Osteocyte (in vitro differentiated cells): ENCODE data around the gene FUCA1. TPM values are rescaled to one million over a fixed set of nuclear protein-coding genes. Genes with fewer than 3 reads are reported as not detected.

Experiments used
- DNase-seq: peaks from one replicate; pipeline ENCODE4 v3.0.0; 2021; ENCODE audit warnings: mixed read lengths; ENCODE audit not compliant: unreplicated experiment; ENCODE audit errors: extremely low spot score
- H3K27ac Mint-ChIP-seq: one replicate; pipeline ENCODE4 v1.8.0; 2021; ENCODE audit warnings: mild to moderate bottlenecking, mixed read lengths; ENCODE audit not compliant: unreplicated experiment
- H3K27me3 Mint-ChIP-seq: one replicate; pipeline ENCODE4 v1.8.0; 2021; ENCODE audit warnings: mixed read lengths; ENCODE audit not compliant: unreplicated experiment
- H3K36me3 Mint-ChIP-seq: one replicate; pipeline ENCODE4 v1.8.0; 2021; ENCODE audit warnings: mixed read lengths; ENCODE audit not compliant: unreplicated experiment
- H3K4me1 Mint-ChIP-seq: one replicate; pipeline ENCODE4 v1.8.0; 2021; ENCODE audit warnings: mixed read lengths; ENCODE audit not compliant: unreplicated experiment
- H3K4me3 Mint-ChIP-seq: one replicate; pipeline ENCODE4 v1.8.0; 2021; ENCODE audit warnings: mild to moderate bottlenecking, moderate library complexity, mixed read lengths; ENCODE audit not compliant: unreplicated experiment
- H3K9me3 Mint-ChIP-seq: one replicate; pipeline ENCODE4 v1.8.0; 2021; ENCODE audit warnings: mixed read lengths; ENCODE audit not compliant: unreplicated experiment
- total RNA-seq: library from RNA; stranded (reverse); gene quantifications from 2 replicates; pipeline ENCODE4 v1.2.1, GENCODE V29; 2021
- TF ChIP-seq, protein P1 (sequence below): fragments of 200-600 bp; sonication (generic); IDR thresholded peaks from 2 replicates; pipeline ENCODE4 v1.5.0; 2021; ENCODE audit warnings: antibody characterized with exemption, mild to moderate bottlenecking, moderate library complexity

Gene FUCA1
- total RNA-seq, 1 donor from 2014 or later = 16.4 TPM

DNA sequence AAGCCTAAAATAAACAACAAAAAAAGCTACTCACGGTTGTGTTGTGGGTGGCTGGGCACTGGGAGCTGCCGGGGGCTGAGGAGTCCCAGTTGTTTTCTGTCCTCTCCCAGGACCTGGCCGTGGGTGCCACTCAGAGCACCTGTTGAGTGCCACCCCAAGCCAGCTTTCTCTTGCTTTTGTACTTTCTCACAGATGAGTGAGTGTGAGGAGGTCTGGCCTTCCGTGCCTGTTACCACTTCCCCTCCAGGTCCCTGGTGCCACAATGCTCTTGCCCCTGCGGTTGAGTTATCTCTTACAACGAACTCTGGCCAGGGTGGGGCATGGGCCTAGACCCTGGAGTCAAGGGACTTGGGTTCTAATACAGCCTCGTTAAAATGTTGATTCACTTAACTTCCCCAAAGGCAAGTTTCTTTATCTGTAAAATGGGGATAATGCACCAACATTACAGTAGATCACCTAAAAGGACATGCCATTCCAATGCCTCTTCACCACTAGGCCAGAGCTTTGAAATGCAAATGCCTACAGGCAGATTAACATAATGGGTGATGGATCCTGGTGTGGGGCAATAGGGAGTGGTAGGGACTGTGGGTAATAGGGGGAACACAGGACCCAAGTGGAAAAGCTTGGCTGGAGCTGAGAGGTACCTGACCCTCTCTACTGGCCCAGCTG lies 45.3 kb upstream of the FUCA1 start, which contains the start of gene CNR2:
Gene CNR2, minus strand, starts transcription at position 151 of the 669 bp plus-strand sequence. CDS start 37,745 bp downstream, outside the sequence.
- Mint-ChIP-seq H3K9me3 (no peaks in the 10 kb centered on the region), H3K27me3 (peaks cover 21% of the 10 kb centered on the region), H3K36me3 (no peaks in the 10 kb centered on the region), H3K4me3 (no peak within 1 kb of the TSS), H3K27ac (no peak within 1 kb of the TSS), H3K4me1 (no peaks in the 10 kb centered on the region)
- DNase-seq = no peak
- TF ChIP-seq, protein P1, sequence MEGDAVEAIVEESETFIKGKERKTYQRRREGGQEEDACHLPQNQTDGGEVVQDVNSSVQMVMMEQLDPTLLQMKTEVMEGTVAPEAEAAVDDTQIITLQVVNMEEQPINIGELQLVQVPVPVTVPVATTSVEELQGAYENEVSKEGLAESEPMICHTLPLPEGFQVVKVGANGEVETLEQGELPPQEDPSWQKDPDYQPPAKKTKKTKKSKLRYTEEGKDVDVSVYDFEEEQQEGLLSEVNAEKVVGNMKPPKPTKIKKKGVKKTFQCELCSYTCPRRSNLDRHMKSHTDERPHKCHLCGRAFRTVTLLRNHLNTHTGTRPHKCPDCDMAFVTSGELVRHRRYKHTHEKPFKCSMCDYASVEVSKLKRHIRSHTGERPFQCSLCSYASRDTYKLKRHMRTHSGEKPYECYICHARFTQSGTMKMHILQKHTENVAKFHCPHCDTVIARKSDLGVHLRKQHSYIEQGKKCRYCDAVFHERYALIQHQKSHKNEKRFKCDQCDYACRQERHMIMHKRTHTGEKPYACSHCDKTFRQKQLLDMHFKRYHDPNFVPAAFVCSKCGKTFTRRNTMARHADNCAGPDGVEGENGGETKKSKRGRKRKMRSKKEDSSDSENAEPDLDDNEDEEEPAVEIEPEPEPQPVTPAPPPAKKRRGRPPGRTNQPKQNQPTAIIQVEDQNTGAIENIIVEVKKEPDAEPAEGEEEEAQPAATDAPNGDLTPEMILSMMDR = no peak

DNA sequence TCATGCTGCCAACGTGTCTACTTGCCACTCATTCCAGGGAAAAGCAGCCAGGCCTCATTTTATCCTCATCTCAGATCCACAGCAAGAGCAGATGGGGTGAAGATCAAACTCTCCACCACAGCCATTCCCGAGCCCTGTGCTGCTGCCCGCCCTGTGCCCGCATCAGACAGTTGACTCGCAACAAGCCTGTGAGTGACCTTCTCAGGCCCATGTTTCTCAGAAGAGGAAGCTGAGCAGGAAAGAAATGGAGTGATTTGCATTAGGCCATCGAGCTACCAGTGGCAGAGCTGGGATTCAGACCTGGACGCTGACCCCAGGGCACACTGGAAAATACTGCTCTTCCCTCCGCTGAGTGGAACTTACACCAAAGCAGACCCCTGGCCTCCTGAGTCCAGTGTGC lies 43.8 kb upstream of the FUCA1 start:
- no peak overlapping the region for H3K4me3 Mint-ChIP-seq
- H3K27ac Mint-ChIP-seq = no peak overlapping the region
- no peaks in the 10 kb centered on the region for H3K4me1 Mint-ChIP-seq
- H3K27me3 Mint-ChIP-seq = peaks cover 22% of the 10 kb centered on the region
- DNase-seq = no peak
- H3K9me3 Mint-ChIP-seq = no peaks in the 10 kb centered on the region
- H3K36me3 Mint-ChIP-seq = no peaks in the 10 kb centered on the region
- TF ChIP-seq, protein P1 = no peak

GRCh38 chr1:23910553-23911246 lies 42.6 kb upstream of the FUCA1 start:
- H3K27me3 Mint-ChIP-seq = peaks cover 33% of the 10 kb centered on the region
- H3K4me3 Mint-ChIP-seq = no peak overlapping the region
- TF ChIP-seq, protein P1 = no peak
- DNase-seq = no peak
- H3K9me3 Mint-ChIP-seq = no peaks in the 10 kb centered on the region
- no peak overlapping the region for H3K27ac Mint-ChIP-seq
- no peaks in the 10 kb centered on the region for H3K36me3 Mint-ChIP-seq
- H3K4me1 Mint-ChIP-seq = no peaks in the 10 kb centered on the region

GRCh38 chr1:23910144-23910543 lies 42.1 kb upstream of the FUCA1 start:
- no peaks in the 10 kb centered on the region for H3K9me3 Mint-ChIP-seq
- H3K27ac Mint-ChIP-seq = no peak overlapping the region
- peaks cover 37% of the 10 kb centered on the region for H3K27me3 Mint-ChIP-seq
- H3K4me3 Mint-ChIP-seq = no peak overlapping the region
- no peaks in the 10 kb centered on the region for H3K4me1 Mint-ChIP-seq
- TF ChIP-seq, protein P1 = no peak
- no peaks in the 10 kb centered on the region for H3K36me3 Mint-ChIP-seq
- no peak for DNase-seq

DNA sequence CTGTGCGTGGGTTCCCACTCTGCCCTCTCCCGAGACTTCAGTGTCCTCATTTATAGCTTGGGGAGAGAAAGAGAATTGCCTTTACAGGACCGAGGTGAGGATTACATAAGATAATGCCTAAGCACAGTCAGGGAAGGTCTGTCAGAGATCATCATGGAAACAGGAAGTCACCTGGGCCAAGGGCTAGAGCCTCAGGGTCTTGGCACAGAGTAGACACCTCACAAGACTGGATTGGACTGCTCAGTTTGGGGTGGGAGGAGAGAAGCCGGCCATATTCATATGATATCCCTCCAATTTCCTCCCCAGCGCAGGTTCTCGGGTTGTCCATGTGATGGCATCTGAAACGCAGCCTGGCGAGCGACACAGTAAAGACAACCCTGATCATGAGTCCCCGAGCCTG lies 41.3 kb upstream of the FUCA1 start:
- TF ChIP-seq, protein P1 = no peak
- H3K4me3 Mint-ChIP-seq = no peak overlapping the region
- no peak overlapping the region for H3K27ac Mint-ChIP-seq
- peaks cover 44% of the 10 kb centered on the region for H3K27me3 Mint-ChIP-seq
- no peaks in the 10 kb centered on the region for H3K4me1 Mint-ChIP-seq
- H3K36me3 Mint-ChIP-seq = no peaks in the 10 kb centered on the region
- no peak for DNase-seq
- H3K9me3 Mint-ChIP-seq = no peaks in the 10 kb centered on the region
